Motor neuron (in vitro differentiated cells): ENCODE measurements around the gene NKD2. TPM values are rescaled to one million over a fixed set of nuclear protein-coding genes. Genes with fewer than 3 reads are reported as not detected.
A peak's percentile ranks its signal among the peaks of the same experiment; 100 is the strongest.

Experiments
- ATAC-seq, 8 experiments: fragments of 200-7000 bp; cut with Tn5 transposase; replicated peaks in 6 of 8; 2 replicates each; pipeline ENCODE4 v1.8.0; 2021; ENCODE audit warnings: mild to moderate bottlenecking in 8 of 8, moderate library complexity in 8 of 8
- H3K27ac ChIP-seq, 2 donors: fragments of 250-450 bp; sonication (Bioruptor Pico); 2 replicates each; pipeline ENCODE4 v1.9.0; 2021; ENCODE audit warnings: antibody characterized with exemption in 2 of 2, mild to moderate bottlenecking in 2 of 2, moderate library complexity in 1 of 2
- H3K4me1 ChIP-seq, 2 donors: fragments of 250-450 bp; sonication (Bioruptor Pico); replicated peaks in 1 of 2; 2 replicates each; pipeline ENCODE4 v1.6.1; 2021; ENCODE audit warnings: antibody characterized with exemption in 2 of 2, mild to moderate bottlenecking in 2 of 2, moderate library complexity in 1 of 2
- H3K4me3 ChIP-seq, 5 donors: fragments of 250-450 bp; sonication (Bioruptor Pico); 2 replicates each; pipeline ENCODE4 v1.9.0; 2021; ENCODE audit warnings: antibody characterized with exemption in 5 of 5, mild to moderate bottlenecking in 5 of 5, moderate library complexity in 4 of 5
- whole genome bisulfite sequencing, 10 experiments: fragments of 450-650 bp; shearing (Covaris generic); methylation state at CpG; one replicate each; pipeline ENCODE4 v1.0.0; 2022; 5-methylcytosine and 5-hydroxymethylcytosine counted together
- in situ Hi-C, 9 experiments: fragments of 400-800 bp; cut with MboI; loops; one replicate each; pipeline ENCODE4 v1.15.0; 2021; ENCODE audit warnings: low sequenced_read_pairs in 9 of 9, low pct_unique_long_range_greater_than_20kb in 2 of 9; ENCODE audit not compliant: unreplicated experiment in 9 of 9
- total RNA-seq, 8 experiments: library from RNA; unstranded; fragments of 300-600 nt; gene quantifications; 2 replicates each; pipeline versions ENCODE4 v1.2.3 to v1.2.4, GENCODE V29; 2022

NKD2 gene
- total RNA-seq, 8 experiments from 2014 or later, result 0.41 to 19.2 (median 6.8) TPM; not detected in 1

DNA sequence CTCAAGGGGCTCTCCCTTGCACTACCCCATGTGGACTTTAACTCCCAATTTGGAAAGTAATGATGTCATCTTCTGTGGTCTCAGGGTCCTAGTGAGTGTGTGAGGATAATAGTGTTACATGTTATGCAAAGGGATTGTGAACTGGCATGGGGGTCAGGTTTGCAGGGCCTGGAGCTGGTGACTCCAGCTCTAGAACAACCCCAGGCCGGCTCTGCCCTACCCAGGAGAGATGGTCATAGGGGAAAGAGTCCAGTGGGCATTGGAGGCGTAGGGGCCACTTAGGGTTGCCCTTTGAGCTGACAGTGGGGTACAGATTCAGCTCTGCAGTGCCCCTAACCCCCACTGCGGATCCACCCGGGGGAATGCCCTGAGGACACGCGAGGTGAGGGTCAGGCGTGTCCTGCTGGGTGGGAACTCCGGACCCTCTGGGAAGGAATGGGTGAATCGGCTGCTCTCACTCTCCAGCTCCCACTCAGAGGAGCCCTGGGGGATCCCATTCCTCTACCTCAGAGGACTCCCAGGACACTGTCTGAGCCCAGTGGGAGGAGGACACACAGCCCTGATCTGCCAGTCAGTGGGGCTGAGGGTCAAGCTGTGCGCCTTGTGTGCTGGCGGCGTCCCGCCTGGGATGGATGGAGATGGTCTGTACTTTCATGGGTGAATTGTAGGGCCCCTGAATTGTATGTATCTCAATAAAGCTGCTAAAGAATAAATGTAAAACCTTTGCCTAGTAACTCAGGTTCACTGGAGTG is 2.5 kb upstream of the NKD2 start:
- WGBS, 10 experiments, result 80 to 100% (median 84%) methylated on average over 1 to 6 of the region's 13 CpGs; no CpG with 5 or more reads in 6 of the 10 experiments
- peaks cover 6 to 21% of the 10 kb centered on the region in 2 donors for H3K4me1 ChIP-seq
- ATAC-seq, result no peak
- in situ Hi-C loops, result no loop called here
- H3K4me3 ChIP-seq, result no peak overlapping the region
- H3K27ac ChIP-seq, result no peak overlapping the region

DNA sequence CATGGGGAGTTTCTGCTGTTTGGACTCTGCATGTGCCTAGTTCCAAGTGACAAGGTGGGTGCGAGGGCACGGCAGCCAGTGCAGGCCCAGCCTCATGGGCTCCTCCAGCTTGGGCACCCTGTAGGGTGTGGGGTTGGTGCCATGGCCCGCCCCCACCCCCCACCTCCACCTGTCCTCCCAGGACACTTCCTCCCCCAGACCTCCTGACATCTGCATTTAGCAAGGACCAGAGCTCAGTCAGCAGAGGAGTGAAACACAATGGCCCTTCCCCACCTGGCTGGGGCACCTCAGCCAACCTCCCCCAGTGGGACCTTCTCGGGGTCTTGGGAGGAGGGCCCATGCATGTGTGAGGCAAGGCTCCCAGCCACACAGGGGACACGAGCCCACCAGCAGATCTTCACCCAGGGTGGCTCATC is 1.9 kb upstream of the NKD2 start:
- 20 to 100% (median 100%) methylated on average over 1 of the region's 5 CpGs; no CpG with 5 or more reads in 7 of the 10 experiments for WGBS, 10 experiments
- Histone ChIP-seq H3K27ac (no peak overlapping the region), H3K4me1 (peaks cover 6 to 21% of the 10 kb centered on the region in 2 donors), H3K4me3 (no peak overlapping the region)
- in situ Hi-C loops, result no loop called here
- ATAC-seq, result no peak

DNA sequence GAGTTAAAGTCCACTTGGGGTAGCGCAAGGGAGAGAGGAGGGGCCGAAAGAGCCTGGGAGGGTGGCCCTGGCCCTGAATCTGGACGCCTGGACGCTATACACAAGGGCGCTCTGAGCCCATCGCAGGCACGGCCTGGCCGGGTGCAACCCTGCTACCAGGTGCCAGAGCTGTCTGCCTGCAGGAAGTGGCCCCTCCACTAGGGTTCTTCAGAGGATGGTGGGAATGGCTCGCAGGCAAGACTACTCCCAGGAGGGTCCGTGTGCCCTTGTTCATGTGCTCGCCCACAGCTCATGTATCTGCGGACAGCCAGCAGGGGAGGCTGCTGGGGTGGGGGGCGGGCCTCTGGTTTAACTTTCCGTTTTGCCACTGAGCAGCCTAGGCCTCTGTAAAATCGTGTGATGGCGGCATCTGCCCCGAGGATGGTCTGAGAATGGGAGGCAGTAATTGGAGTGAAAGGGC is 1.4 kb upstream of the NKD2 start:
- in situ Hi-C loops, result no loop called here
- Histone ChIP-seq H3K4me3 (no peak overlapping the region), H3K4me1 (peaks cover 6 to 21% of the 10 kb centered on the region in 2 donors), H3K27ac (no peak overlapping the region)
- no peak for ATAC-seq
- WGBS, 10 experiments, result 80 to 90% (median 83%) methylated on average over 1 to 4 of the region's 17 CpGs; no CpG with 5 or more reads in 7 of the 10 experiments

DNA sequence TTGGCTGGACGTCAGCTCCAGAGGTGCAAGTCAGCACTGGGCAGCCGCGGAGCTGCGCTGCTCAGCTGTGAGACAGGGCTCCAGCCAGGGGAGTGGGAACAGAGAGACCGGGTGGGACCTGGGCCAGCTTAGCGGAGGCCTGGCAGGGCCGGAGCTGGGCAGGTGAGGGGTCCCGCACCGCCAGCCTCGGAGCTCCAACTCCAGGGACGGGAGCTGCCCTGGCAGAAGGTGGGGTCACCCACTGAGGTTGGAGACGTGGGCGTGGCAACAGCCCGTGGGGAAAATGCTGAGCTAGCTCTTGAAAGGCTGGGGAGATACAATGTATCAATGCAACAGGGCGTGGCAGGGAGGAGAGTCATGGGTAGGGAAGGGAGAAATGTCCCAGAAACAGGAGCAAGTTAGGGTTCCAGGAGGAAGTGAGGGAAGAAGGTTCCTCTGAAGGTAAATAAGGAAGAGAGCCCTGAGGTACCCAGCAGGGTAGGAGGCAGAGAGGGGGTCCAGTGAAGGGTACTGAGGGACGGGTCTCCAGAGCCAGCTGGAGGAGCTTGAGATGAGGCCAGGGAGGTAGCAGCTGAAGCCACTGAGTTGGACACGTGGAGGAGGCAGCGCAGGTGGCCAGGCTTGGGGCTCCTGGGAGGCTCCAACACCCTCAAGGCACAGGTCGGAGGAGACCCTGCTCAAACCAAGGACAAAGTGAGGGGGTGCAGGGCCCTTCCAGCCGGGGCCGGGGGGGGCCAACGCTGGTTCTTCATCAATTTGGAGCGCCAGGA is 736 bp upstream of the NKD2 start:
- H3K4me1 ChIP-seq, result peaks cover 6 to 21% of the 10 kb centered on the region in 2 donors
- WGBS, 10 experiments, result 50 to 100% (median 79%) methylated on average over 1 to 4 of the region's 23 CpGs; no CpG with 5 or more reads in 2 of the 10 experiments
- in situ Hi-C loops, result no loop called here
- no peak for ATAC-seq
- H3K27ac ChIP-seq, result no peak overlapping the region
- H3K4me3 ChIP-seq, result no peak overlapping the region

DNA sequence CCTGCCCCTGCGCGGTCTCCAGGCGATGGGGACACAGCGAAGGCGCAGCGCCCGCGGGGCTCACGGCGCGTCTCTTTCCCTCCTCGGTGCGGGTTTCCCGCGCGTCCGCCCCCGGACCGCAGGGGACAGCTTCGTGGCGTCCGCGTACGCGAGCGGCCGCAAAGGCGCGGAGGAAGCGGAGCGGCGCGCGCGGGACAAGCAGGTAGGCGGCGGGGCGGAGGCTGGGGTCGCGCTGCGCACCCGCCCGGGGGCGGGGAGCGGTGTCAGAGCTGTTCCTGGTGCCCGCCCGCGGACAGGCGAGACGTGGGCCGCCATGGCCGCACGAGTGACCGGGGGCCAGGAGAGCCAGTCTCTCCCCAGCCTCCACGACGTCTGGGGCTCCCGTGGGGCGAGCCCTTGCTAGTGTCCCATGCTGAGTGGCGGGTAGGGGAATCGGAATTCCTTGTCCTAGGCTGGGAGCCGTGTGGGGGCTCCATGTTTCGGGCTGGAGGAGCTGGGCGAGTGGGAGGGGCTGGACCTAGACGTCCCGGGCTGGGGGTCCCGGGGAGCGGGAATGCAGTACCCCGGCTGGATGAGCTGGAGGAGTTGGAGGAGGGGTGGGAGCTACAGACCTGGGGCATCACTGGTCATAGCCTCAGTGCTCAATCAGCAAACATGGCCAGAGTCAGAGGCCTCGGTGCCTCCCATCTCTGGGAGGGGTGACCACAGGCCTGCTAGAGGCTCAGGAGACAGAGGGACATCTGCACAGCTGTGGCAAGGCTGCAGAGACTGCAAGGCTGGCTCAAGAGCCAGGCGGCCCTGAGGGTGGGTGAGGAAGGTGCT is 968 bp downstream of the NKD2 start:
- Histone ChIP-seq H3K4me1 (peaks cover 0 to 13% of the 10 kb centered on the region in 2 donors), H3K27ac (no peak overlapping the region), H3K4me3 (peak overlapping the region; percentile 66 to 87 (median 69))
- peak in 3 of 8 experiments; percentile 4 to 13 (median 9) for ATAC-seq
- WGBS, 10 experiments, result 10% methylated on average over 2 of the region's 70 CpGs; no CpG with 5 or more reads in 9 of the 10 experiments
- in situ Hi-C loops, result no loop called here

DNA sequence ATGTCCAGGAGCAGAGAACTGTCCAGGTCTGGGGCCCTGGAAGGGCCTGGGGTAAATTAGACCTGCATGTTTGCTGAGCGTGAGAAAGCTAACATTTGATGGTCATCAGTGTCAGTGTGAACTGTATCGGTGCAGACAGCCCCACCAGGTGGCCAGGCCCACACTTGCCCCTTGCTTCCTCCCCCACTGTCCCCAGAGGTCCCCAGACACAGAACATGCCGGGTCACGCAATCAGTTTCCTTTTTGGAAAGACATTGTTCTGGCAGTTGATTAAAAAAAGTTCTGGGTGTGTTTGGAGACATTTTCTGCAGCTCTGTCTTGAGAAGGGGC is 1.5 kb downstream of the NKD2 start:
- ATAC-seq, result peak in 3 of 8 experiments; percentile 14 to 38 (median 32)
- Histone ChIP-seq H3K4me1 (peaks cover 0 to 12% of the 10 kb centered on the region in 2 donors), H3K4me3 (peak overlapping the region in 1 of 5 donors; percentile 76), H3K27ac (no peak overlapping the region)
- 0 to 40% (median 22%) methylated on average over 1 to 2 of the region's 4 CpGs; no CpG with 5 or more reads in 7 of the 10 experiments for WGBS, 10 experiments
- in situ Hi-C loops, result no loop called here

DNA sequence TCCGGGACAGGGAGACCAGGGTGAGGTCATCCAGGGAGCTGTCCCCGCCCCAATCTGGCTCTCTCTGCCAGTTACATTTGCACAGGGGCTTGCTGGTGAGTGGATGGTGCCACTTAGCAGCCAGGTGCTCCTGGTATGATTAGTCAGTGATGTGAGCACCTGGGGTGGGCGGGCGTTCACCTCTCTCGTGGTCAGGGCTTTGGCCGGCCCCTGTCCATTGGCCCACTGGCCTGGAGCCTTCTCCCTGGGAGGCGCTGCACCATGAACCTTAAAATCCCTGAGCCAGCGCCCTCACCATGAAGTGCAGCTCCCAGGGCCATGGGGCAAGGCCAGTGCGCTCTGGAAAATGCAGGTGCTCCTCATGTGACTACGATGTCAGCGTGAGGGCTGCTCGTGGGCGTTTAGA is 2.0 kb downstream of the NKD2 start:
- Histone ChIP-seq H3K4me1 (peaks cover 0 to 8% of the 10 kb centered on the region in 2 donors), H3K4me3 (no peak overlapping the region), H3K27ac (no peak overlapping the region)
- WGBS, 10 experiments, result 0 to 62% (median 44%) methylated on average over 1 to 8 of the region's 13 CpGs; no CpG with 5 or more reads in 4 of the 10 experiments
- in situ Hi-C loops, result no loop called here
- ATAC-seq, result no peak

DNA sequence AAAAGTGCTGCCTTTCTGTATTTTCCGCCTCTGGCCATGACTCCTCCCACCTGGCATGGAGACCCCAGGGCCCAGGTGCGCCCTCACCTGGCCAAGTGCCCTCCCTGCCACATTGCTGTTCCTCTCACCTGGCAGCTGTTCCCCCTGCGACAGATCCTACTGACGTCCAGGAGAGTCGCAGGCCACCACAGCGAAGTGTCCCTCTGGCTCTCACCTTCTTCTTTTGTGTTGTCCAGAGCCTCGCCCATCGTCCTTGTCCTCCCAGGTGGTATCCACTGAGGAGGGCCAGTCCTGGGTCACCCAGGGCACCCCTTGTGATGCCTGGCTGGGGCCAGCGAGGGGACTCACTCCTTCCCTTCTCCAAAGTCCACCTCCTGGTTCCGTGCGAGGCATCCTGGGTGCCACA is 2.6 kb downstream of the NKD2 start:
- H3K4me1 ChIP-seq, result peaks cover 0 to 8% of the 10 kb centered on the region in 2 donors
- H3K4me3 ChIP-seq, result no peak overlapping the region
- H3K27ac ChIP-seq, result no peak overlapping the region
- in situ Hi-C loops, result no loop called here
- WGBS, 10 experiments, result 13 to 87% (median 76%) methylated on average over 1 to 5 of the region's 11 CpGs; no CpG with 5 or more reads in 4 of the 10 experiments
- ATAC-seq, result no peak

DNA sequence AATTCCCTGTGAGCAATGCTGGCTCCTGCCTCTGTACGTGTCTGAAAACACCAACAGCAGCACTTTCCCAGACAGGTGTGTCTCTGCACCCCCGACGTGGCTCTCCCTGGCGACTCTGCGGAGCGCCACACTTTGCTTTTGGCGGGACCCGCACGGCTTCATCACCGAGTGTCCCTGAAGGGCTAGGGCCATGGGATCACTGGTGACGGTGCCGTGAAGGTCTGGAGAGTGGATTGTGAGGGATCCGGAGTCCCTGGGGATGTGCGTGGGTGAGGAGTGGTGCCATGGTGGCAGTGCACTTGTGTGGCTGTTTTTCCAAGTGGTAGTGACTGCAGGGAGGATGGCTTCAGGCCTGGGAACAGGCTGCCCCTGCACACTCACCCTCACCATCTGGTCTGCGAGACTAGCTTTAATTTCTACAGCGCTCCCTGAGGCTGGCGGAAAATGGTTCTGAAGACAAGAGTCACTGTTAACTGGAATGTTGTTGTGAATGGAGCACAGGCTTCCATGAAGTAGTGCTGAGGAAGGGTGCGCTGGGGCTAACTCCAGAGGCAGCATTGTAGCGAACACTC is 3.2 kb downstream of the NKD2 start:
- WGBS, 10 experiments, result 14 to 100% (median 87%) methylated on average over 1 to 16 of the region's 19 CpGs; no CpG with 5 or more reads in 5 of the 10 experiments
- H3K4me1 ChIP-seq, result peaks cover 0 to 8% of the 10 kb centered on the region in 2 donors
- no peak overlapping the region for H3K4me3 ChIP-seq
- no peak for ATAC-seq
- no peak overlapping the region for H3K27ac ChIP-seq
- in situ Hi-C loops, result no loop called here

DNA sequence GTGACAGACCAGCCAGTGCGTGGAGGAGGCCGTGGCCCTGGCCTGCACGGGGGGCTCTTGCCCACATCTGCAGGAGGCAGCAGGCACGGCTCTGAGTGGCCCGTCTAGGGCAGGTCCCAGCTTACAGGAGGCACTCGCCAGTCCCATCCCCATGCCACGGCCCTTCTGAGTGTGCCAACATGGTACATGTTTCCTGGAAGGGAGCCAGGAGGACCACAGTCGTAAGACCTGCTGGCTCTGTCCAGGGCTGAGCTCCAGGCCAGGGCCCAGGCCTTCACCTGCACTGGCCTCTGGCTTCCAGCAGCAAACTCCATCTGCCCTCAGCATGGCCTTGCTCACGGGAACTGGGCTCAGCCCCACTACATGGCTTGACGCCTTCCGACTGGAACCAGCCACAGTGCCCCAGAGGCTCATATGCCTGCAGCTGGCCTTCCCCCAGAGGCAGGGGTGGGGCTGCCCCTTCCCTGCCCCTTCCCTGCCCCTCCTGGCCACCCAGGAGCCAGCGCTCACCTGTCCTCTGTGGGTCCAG is 3.8 kb downstream of the NKD2 start:
- in situ Hi-C loops, result no loop called here
- ATAC-seq, result no peak
- WGBS, 10 experiments, result 0 to 100% (median 63%) methylated on average over 1 to 6 of the region's 12 CpGs; no CpG with 5 or more reads in 4 of the 10 experiments
- H3K4me1 ChIP-seq, result peaks cover 0 to 8% of the 10 kb centered on the region in 2 donors
- no peak overlapping the region for H3K27ac ChIP-seq
- no peak overlapping the region for H3K4me3 ChIP-seq

DNA sequence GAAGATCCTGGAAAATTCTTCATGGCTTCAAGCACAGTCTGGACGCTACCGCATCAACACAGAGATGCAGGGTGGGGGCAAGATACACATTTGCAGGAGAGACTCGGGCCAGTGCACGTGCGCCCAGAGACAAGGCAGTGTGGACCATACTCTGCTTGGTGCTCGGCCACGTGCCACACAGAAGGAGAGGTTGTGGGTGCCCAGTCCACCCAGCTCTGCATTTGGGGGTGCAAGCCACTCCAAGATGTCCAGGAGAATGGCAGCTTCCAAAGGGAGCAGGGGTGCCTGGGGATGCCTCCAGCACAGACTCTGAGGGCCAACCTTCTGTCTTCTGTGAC is 4.3 kb downstream of the NKD2 start:
- no peak overlapping the region for H3K27ac ChIP-seq
- in situ Hi-C loops, result no loop called here
- H3K4me1 ChIP-seq, result peaks cover 0 to 8% of the 10 kb centered on the region in 2 donors
- no peak overlapping the region for H3K4me3 ChIP-seq
- WGBS, 10 experiments, result 90 to 100% (median 100%) methylated on average over 1 to 3 of the region's 7 CpGs; no CpG with 5 or more reads in 6 of the 10 experiments
- no peak for ATAC-seq

DNA sequence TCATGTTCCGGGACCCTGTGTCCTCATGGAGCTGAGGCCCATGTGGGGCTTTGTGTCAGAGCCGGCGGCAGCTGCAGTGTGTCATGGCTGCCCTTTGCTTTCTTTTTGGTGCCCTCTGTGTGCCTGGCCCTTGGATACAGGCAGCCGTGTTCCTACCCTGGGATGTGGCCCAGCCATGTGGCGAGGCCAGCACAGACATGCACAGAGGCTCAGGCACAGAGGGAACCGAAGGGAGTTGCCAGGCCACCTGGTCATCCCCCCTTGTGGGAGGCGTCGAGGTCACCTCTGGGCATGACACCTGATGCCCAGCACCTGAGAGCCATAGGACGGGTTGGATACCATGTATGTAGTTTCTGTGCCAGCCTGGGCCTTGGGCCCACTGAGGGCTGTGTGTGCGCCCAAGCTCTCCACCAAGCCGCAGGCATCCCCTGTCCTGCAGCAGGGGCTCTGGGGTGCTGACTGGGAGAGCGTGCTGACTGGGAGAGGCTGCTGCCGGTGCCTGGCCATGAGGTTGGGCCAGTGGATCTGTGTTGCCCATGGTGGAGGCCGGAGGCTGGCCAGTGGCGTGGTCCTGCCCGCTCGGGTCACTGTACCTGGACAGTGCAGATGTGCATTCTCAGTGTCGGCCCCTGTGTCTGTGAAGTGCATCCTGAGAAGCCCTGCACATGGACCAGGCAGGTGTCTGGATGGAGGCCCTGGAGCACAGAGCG is 4.8 kb downstream of the NKD2 start:
- Histone ChIP-seq H3K4me1 (peaks cover 0 to 7% of the 10 kb centered on the region in 2 donors), H3K4me3 (no peak overlapping the region), H3K27ac (no peak overlapping the region)
- ATAC-seq, result no peak
- WGBS, 10 experiments, result 0 to 100% (median 93%) methylated on average over 1 to 13 of the region's 19 CpGs; no CpG with 5 or more reads in 5 of the 10 experiments
- in situ Hi-C loops, result no loop called here
